ENCODE data around the gene GLCE. TPM values are rescaled to one million over a fixed set of nuclear protein-coding genes. Genes with fewer than 3 reads are reported as not detected.

GLCE gene
- total and polyA plus RNA-seq, 9 of the 15 experiments (the other 6 are each of a cell fraction or from before 2014, with no cell fraction given), result 4.6 to 12.3 (median 10.6) TPM

GRCh38 chr15:69143756-69144436 is 16.5 kb upstream of the GLCE start:
- CTCF ChIA-PET (ENCODE audit: low intra/inter-chr PET ratio), result no interaction called here
- WGBS (ENCODE audit: insufficient coverage, low coverage, missing lambda C conversion rate), result 0% methylated on average over 4 of the region's 4 CpGs
- Histone ChIP-seq H3K4me3 (no peak overlapping the region), H3K27me3 (ENCODE audit: control insufficient read depth in 2 of 2, insufficient read depth in 2 of 2, low read length in 2 of 2) (peaks cover 5 to 16% of the 10 kb centered on the region in 2 experiments), H4K20me1 (replicated peaks; ENCODE audit: control insufficient read depth, insufficient read depth, low read length) (no peaks in the 10 kb centered on the region), H3K9ac (ENCODE audit: insufficient read depth in 1 of 2, low read depth in 2 of 2, low read length in 2 of 2) (no peak overlapping the region), H2AFZ (ENCODE audit: low read depth, low read length) (no peak overlapping the region), H3K9me3 (replicated peaks; ENCODE audit: control insufficient read depth, insufficient read depth, low read depth, low read length) (peaks cover 3% of the 10 kb centered on the region; the same call in 1 of the 2 replicates), H3K27ac (ENCODE audit: extremely low read depth, low read depth, low read length) (no peak overlapping the region), H3K9me1 (ENCODE audit: control insufficient read depth, insufficient read depth, low read length) (no peaks in the 10 kb centered on the region), H3K36me3 (ENCODE audit: control insufficient read depth, insufficient read depth, low read length) (no peaks in the 10 kb centered on the region), H3K4me1 (replicated peaks in 1 of 2; ENCODE audit: control insufficient read depth in 2 of 2, insufficient read depth in 2 of 2, low read length in 2 of 2) (no peaks in the 10 kb centered on the region), H3K4me2 (ENCODE audit: insufficient read depth, low read length) (no peak overlapping the region), H3K79me2 (ENCODE audit: control insufficient read depth, insufficient read depth, low read length) (no peaks in the 10 kb centered on the region)
- no TSS peak for BruUV-seq (replicated peaks)
- TF ChIP-seq NR1H2 (CRISPR knock-in tag; IDR thresholded peaks at IDR 0.05) (no peak), RBM22 (IDR thresholded peaks at IDR 0.05; ENCODE audit: low read depth, low read length, poor library complexity, severe bottlenecking) (no peak), MED1 (CRISPR knock-in tag; IDR thresholded peaks at IDR 0.05; ENCODE audit: borderline replicate concordance) (no peak), ZKSCAN1 (IDR thresholded peaks at IDR 0.05; ENCODE audit: low read depth, low read length) (no peak), PBX2 (CRISPR knock-in tag; IDR thresholded peaks at IDR 0.05; ENCODE audit: low read depth) (no peak), PBX2 (tag; conservative IDR thresholded peaks at IDR 0.05; ENCODE audit: low read depth) (peak; percentile 50; the same call in 1 of the 2 replicates), USF2 (CRISPR knock-in tag; IDR thresholded peaks at IDR 0.05) (no peak), MEIS2 (IDR thresholded peaks at IDR 0.05; ENCODE audit: partially characterized antibody) (no peak), ESRRB (CRISPR knock-in tag; IDR thresholded peaks at IDR 0.05; ENCODE audit: borderline replicate concordance) (no peak)
- DNase-seq (ENCODE audit: extremely low read depth in 1 of 4, low spot score in 3 of 4) (no peak), ATAC-seq (no peak), FAIRE-seq (no peak)
- POLR2A ChIA-PET, result interaction anchor here (1.1 kb wide), 1 partner anchor 16 kb away, joined by 4 read pairs; the partner anchor contains the start of gene GLCE
- intact Hi-C loops (cut with micrococcal nuclease) (no loop called here), in situ Hi-C loops (cut with MboI) (no loop called here)
